Muscle of arm (tissue), 12 donors: ENCODE measurements around the gene NDUFV3. TPM values are rescaled to one million over a fixed set of nuclear protein-coding genes. Genes with fewer than 3 reads are reported as not detected.
A peak's percentile ranks its signal among the peaks of the same experiment; 100 is the strongest.
"Not testable (repeated sequence)": the region's sequence is repeated elsewhere in the genome, so short reads cannot be mapped to it uniquely, and the experiment has no call there.

ENCODE experiments used
- DNase-seq: peaks from one replicate; pipeline ENCODE4 v3.0.0-alpha.2; 2013
- polyA plus RNA-seq, 12 donors: library from polyadenylated mRNA; unstranded; fragments of 120-200 nt; gene quantifications; one replicate each; pipeline ENCODE4 v1.2.1, GENCODE V29; 2013; ENCODE audit not compliant: insufficient read length in 12 of 12

The NDUFV3 gene
- polyA plus RNA-seq, 12 donors, result 22.0 to 89.7 (median 33.6) TPM

DNA sequence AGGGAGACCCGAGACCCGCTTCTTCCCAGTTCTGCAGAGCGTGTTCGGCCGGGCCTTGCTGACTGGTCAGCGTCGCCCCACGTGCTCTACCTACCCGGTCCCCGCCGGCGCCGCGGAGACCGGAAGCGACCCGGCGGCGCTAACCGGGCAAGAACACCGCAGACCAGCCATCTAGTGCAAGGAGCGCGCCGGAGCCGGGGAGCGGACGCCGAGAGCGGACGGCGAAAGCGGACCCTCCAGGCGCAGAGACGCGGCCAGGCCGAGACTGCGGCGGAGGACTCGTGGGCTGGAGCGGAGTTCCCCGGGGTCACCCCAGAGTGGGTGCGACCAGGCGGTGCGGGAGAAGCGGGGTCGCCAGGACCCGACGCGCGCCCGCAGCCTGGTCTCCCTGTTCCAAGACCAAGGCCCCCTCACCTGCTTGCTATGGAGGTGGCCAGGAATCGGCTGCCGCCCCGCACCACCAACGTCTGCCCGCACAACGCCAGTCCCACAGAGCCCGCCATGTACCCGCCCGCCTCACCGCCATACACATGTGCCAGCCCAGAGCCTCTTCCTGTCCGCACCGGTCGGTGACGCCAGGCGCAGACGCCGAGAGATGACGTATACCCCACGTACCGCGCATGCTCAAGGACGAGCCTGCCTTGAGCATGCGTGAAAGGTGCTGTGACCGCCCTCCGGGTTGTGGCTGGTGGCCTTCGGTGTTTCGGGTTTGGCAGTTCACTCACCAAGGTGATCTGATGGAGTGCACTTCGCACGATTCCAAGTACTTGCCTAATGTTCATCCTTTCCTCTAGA lies 13.9 kb upstream of the NDUFV3 start, which contains the start of gene WDR4:
WDR4 (minus strand) TSS at position 547 of the 795 bp plus-strand sequence; CDS start at position 503, 44 bp downstream.
- peak; percentile 100 for DNase-seq

DNA sequence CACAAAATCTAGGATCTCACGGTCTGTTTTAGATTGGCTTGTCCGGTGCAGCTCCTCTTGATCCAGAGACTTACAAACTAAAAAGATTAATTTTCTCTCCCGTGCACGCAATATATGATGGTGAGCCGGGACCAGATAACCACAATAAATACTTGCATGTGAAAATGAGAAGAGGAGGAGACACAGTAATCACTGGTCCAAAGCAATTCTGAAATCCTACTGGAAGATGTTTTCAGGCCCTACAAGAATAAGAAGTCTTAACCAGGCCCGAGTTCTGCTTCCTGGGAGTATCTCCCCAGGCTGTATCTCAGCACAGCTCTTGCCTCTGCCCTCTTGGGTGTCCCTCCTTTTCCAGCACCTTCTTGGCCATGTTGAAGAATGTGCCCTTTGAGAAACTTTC lies 12.8 kb upstream of the NDUFV3 start:
- DNase-seq, result no peak

DNA sequence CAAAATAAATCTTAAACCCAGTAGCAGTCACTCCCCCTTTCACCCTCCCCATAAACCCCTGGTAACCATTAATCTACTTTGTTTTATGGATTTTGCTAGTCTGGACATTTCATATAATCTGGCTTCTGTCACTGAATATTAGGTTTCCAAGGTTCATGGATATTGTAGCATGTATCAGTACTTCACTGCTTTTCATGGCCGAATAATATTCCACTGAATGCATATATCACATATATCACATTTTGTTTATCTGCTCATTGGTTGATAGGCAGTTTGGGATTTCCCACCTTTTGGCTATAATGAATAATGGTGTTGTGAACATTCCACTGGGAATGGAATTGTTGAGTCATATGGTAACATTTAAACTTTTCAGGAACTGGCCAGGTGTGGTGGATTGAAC lies 9.2 kb upstream of the NDUFV3 start:
- DNase-seq, result no peak

DNA sequence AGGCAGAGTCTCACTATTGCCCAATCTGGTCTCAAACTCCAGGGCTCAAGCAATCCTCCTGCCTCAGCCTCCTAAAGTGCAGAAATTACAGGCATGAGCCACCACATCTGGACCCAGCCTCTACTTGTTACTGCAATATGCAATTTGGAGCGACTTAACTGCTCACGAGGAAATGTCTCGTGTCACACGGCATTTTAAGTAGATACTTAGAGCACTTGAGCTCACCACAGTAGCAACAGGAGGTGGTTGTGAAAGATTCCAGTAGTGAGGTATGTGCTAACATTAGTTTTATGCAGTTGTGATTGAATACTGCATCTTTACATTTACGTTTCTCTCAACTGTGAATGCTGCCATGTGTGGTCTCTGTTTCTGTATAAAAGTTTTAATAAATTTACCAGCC lies 5.8 kb upstream of the NDUFV3 start:
- no peak for DNase-seq

DNA sequence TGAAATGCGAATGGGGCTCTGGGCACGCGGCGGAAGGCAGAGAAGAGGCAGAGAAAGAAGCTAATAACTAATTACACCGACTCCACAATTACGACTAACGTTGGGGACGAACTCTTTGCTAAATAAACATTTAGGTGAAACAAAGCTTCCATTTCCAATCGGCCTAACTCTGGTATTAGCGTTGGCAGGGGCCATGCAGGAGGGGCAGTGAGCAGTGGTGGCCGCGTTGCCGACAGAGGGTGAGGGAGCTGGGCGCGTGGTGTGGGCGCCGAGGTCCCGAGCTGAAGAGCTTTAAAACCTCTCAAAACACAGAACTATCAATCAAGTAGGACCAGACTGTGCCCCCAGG lies 553 bp upstream of the NDUFV3 start:
- no peak for DNase-seq

DNA sequence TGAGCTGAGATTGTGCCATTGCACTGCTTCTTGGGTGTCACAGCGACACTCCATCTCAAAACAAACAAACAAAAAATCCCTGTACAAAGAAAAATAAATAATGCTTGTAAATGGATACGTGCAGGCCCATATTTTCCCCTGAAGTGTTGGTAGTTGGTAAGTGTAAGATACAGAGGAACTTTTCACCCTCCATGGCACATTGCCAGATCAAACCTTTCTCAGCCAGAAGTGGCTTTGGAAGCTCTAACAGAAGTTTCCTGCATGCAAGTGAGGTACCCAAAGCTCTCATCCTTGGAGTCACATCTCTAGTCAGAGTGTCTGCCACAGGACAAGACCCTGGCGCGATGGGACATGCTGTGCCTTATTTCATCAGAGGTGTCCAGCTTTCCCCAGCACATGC lies 7.3 kb downstream of the NDUFV3 start:
- no peak for DNase-seq

DNA sequence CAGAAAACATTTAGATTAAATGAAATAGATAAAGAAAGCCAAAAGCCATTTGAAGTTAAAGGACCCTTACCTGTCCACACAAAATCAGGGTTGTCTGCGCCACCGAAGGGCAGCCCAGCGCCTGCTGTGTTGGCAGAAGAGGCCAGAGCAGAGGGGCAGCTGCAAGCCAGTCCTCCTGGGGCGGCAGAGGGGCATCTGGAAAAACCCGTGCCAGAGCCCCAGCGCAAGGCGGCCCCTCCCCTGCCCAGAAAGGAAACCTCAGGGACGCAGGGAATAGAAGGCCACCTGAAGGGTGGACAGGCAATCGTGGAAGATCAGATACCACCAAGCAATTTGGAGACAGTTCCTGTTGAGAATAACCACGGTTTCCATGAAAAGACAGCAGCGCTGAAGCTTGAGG lies 10.7 kb downstream of the NDUFV3 start:
- DNase-seq, result no peak

DNA sequence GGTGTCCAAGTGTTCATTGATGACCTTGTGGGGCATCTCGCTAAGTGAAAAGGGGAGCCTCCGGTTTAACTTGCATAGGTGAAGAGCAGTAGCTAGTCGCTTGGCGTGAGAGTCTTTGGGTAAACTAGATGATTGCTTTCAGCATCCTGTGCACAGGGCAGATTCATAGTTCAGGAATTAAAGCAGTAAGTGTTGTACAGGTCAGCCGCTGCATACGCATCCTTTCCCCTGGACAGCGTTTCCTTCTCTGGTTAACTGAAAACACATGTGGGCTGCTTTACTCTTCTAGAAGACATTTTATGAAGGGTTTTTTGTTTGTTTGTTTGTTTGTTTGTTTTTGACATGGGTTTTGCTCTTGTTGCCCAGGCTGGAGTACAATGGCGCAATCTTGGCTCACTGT lies 12.1 kb downstream of the NDUFV3 start:
- DNase-seq, result no peak

DNA sequence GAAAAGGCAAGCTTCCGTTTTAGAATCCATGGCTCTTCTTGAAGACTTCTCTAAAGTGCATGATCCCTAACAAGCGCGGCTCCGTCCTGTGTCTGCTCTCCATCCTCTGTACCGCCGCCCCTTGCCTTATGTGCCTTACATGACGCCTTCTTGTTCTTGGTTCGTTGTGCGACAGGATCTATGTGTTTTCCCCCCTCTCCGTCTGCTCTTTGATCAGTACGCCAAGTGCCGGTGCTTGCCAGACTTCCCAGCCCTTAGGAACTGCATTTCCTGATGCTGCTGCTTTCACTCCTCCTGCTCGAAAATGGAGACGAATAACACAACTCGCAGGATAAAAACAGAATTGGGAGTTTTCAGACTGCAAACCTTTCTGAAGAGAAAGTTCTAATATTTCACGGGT lies 13.1 kb downstream of the NDUFV3 start:
- no peak for DNase-seq

DNA sequence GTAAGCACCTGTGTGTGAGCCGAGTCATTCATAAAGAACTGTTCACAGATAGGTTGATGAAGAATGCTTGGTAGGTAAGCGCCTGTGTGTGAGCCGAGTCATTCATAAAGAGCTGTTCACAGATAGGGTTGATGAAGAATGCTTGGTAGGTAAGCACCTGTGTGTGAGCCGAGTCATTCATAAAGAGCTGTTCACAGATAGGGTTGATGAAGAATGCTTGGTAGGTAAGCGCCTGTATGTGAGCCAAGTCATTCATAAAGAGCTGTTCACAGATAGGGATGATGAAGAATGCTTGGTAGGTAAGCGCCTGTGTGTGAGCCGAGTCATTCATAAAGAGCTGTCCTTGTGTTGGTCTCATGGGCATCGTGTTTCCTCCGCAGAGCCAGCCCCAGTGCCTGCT lies 15.4 kb downstream of the NDUFV3 start:
- not testable (repeated sequence) for DNase-seq

DNA sequence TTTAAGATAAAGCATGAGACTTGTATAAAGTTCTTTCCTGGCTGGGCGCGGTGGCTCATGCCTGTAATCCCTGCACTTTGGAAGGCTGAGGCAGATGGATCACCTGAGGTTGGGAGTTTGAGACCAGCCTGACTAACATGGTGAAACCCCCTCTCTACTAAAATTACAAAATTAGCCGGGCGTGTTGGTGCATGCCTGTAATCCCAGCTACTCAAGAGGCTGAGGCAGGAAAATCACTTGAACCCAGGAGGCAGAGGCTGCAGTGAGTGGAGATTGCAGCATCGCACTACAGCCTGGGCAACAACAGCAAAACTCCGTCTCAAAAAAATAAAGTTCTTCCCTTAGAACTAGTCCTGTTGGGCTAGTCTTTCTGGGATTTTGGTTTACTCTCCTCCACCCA lies 18.8 kb downstream of the NDUFV3 start:
- not testable (repeated sequence) for DNase-seq

DNA sequence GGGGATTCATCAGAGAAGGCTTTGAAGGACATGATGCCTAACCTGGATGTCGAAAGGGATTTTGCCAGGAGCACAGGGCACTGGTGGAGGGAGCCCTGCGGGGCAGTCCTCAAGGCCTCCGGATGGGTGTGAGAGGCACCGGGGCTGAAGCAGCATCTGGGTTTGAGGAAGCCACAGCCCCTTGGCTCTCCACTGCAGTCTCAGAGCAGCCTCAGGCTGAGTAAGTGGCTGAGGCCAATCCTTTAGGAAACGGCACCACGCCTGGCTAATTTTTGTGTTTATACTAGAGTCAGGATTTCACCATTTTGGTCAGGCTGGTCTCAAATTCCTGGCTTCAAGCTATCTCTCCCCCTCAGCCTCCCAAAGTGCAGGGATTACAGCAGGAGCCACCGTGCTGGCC lies 20.4 kb downstream of the NDUFV3 start:
- DNase-seq, result no peak

DNA sequence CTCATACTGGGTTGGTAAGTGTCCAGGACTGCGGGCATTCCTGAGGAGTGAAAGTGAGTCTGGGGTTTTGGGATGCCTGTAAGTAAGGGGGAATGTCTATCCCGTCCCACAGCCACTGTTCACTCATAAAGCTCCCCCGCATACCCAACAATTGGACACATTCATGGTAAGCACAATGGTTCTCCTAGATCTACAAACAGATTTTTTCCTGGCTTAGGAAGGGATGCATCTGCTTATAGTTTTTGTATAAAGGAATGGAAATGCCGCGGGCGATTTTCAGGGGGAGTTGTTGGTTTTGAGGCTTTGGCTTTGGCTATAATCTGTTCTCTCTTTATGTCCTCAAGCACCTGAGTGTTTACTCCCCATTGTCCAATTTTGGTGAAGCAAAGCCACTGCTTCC lies 25.2 kb downstream of the NDUFV3 start:
- no peak for DNase-seq

DNA sequence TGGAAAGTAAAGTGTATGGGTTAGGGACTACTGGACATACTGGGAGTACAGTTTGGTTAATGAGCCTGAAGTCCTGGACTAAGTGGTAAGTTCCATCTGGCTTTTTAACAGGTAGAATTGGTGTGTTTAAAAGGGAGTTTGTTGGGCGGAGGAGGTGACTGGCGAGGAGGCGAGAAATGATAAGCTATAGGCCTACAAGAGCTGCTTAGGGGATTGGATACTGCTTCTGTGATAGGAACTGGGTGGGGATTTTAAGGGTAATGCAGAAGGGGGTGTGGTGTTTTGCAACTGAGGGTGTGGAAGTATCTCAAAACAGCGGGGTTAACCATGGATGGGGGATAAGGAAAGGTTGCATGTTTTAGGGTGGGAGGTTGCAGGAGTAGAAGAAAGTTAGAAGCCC lies 28.8 kb downstream of the NDUFV3 start:
- DNase-seq, result no peak

DNA sequence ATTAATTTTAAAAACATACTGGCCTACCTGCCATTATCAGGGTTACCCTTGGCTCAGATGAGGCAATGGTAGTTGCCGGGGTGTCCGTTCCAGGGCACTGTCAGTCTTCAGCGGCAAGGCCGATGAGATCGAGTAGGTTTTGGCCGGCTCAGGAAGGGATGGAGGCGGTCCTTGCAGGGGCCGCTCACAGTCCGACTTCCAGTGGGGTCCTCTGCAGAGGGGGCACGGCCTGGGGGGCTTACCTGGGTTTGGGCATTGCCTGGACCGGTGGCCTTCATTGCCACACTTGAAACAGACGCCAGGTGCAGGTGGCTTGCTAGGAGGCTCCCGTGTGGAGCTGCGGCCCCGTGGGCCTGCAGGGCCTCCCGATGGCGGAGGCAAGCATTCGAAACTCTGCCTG lies 29.8 kb downstream of the NDUFV3 start:
- no peak for DNase-seq

DNA sequence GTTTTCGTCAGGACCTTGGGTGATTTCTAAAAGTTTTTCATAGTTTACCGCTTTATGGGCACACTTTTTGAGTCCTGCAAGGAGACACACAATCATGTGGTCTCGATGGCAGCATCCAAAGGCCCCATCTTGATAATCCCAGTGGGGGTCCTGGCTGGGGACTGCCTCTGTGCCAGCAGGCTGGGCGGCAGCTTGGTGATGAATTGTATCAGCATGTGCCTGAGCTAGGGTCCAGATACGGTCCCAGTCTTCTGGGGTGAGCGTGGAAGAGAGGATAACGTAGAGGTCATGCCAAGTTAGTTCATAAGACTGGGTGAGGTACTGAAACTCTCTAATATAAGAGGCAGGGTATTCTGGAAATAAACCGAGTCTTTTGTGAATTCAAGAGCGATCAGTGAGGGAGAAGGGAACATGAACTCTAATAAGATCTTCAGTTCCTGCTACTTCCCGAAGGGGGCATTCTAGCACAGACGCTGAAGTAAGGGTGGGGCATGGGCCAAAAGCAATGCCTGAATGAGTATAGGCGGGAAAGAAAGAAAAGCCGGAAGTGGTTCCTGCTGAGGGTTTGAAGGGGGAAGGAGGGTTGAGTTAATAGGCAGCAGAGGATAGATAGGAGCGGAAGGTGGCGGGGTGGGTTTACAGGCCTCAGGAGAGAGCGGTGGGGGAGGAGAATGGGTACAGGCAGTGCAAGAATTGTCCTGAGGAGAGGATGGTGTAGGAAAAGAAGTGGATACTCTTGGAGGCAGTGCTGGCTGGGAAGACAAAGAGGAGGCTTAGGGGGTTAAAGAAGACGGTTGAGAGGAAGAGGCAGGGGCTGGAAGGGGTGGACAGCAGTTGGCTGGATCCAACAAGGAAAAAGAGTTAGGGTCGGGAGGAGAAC lies 30.7 kb downstream of the NDUFV3 start:
- peak; percentile 87 for DNase-seq

DNA sequence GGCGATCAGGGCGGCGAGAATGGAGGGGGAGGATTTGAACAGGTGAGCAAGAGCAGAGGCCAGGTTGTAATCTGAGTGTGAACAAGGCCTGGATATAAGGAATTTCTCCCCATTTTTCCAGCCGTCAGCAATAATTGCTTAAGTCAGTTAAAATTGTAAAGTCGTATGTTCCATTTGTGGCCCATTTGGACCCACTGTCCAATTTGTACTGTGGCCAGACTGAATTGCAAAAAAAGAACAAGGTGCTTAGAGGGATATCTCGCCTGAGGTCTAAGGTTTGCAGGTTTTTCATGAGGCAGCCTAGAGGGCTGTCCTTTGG lies 31.3 kb downstream of the NDUFV3 start:
- DNase-seq, result no peak

DNA sequence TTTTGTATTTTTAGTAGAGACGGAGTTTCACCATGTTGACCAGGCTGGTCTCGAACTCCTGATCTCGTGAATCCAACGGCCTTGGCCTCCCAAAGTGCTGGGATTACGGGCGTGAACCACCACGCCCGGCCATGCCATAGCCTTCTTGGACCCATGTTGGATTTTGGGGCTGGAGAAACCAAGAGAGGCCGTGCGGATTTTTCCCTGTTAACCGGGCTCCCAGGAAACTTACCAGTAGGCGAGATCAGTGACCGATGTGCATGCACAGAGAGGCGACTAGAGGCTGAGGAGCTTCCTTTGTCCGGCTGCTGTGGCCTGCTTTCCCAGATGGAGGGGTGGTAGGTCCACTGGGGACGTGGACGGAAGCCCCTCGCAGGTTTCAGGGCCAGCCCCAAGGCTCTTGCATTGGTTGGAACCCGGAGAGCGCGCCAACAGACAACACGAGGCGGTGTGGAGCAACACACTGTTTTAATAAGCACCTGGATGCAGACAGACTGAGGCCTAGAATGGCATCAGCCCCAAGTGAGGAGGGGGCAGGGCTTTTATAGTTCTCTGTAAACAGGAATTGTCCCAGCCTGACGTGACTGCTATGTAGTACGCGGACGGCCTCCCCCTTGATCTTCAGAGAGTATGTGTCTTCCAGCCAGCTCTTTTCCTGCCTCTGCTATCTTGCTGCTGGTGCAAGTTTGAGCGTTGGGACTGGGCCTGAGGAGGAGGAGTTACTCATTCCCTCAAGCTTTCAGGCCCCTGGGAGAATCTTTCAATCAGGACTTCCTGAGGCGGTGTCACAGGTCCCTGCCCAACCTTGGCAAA lies 32.2 kb downstream of the NDUFV3 start, which contains the start of gene ERVH48-1:
ERVH48-1 (minus strand) TSS at position 517 of the 813 bp plus-strand sequence. CDS start 6,624 bp downstream, outside the sequence.
- DNase-seq, result no peak

DNA sequence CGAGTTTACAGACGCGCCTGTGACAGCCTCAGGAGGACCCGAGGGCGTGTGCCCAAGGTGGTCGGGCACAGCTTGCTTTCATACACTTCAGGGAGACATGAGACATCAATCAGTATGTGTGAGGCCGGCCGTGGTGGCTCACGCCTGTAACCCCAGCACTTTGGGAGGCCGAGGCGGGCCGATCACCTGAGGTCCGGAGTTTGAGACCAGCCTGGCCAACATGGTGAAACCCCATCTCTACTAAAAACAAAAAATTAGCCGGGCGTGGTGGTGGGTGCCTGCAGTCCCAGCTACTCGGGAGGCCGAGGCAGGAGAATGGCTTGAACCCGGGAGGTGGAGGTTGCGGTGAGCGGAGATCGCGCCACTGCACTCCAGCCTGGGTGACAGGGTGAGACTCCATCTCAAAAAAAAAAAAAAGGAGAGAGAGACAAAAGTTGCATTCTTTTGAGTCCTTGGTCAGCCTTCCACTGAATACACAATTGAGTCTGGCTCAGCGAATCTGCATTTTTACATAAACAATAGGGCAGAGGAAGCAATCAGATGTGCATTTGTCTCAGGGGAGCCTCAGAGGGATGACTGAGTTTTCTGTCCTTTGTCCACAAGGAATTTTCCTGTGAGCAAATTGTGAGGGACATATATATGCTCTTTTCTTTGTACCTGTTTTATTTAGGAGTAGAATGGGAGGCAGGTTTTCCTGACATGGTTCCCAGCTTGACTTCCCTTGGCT lies 34.5 kb downstream of the NDUFV3 start:
- not testable (repeated sequence) for DNase-seq

DNA sequence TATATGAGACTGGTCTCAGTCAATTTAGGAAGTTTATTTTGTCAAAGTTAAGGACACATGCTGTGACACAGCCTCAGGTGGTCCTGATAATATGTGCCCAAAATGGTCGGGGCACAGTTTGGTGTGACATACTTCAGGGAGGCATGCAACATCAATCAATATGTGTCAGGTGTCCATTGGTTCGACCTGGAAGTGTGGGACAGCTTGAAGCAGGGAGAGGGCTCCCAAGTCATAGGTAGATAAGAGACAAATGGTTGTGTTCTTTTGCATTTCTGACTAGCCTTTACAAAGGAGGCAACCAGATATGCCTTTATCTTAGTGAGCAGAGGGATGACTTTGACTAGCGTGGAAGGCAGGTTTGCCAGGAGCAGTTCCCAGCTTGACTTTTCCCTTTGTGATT lies 36.9 kb downstream of the NDUFV3 start:
- DNase-seq, result no peak

DNA sequence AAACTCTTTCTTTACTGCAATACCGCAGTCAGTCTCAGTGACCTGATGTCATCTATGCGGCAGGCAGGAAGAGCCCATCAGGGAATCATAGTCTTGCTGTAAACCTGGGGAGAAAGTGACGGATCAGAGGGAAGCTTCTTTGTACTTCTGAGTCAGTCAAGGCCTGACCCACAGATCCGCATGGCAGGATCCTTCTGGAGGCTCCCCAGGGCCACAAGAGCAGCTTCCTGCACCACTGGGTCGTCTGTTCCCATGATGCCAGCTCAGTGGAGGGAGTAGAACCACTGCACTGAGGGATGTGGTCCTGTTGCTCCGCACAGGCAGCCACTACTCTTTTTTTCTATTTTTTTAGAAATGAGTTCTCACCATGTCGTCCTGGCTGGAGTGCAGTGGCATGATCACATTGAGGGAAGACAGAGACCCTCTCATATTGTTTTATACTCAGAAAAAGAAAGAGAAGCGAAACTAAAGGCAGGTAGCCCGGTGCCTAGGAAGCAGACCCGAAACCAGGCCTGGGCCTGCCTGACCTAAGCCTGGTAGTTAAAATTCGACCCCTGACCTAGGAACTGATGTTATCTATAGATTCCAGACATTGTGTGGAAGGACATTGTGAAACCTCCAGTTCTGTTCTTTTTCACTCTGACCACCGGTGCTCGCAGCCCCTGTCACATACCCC lies 38.6 kb downstream of the NDUFV3 start:
- DNase-seq, result no peak
